Activated B cell treated with CpG ODN at 0.5 μM for 24 hours (primary cell): ENCODE results near the gene LRSAM1. TPM values are rescaled to one million over a fixed set of nuclear protein-coding genes. Genes with fewer than 3 reads are reported as not detected.
A peak's percentile ranks its signal among the peaks of the same experiment; 100 is the strongest.

Experiments used
- ATAC-seq: fragments of 200-7000 bp; cut with Tn5 transposase; one replicate; pipeline ENCODE4 v1.10.0; 2021; ENCODE audit warnings: low read depth, mild to moderate bottlenecking, moderate library complexity
- CTCF ChIA-PET: fragments of 350-600 bp; sonication (Branson Sonifier 250); formaldehyde crosslinking; loops from one replicate; lab custom pipeline; 2021; ENCODE audit warnings: antibody characterized with exemption; lab: Charles Lee
- POLR2A ChIA-PET: fragments of 350-600 bp; sonication (Branson Sonifier 250); formaldehyde crosslinking; loops from one replicate; lab custom pipeline; 2021; ENCODE audit warnings: antibody characterized with exemption; lab: Charles Lee
- DNase-seq: peaks from one replicate; pipeline ENCODE4 v3.0.0; 2022
- H3K27ac Mint-ChIP-seq: one replicate; pipeline ENCODE4 v1.8.0; 2020; ENCODE audit warnings: mixed read lengths
- H3K27me3 Mint-ChIP-seq: one replicate; pipeline ENCODE4 v1.8.0; 2021; ENCODE audit warnings: mixed read lengths
- H3K36me3 Mint-ChIP-seq: one replicate; pipeline ENCODE4 v1.8.0; 2021; ENCODE audit warnings: low read depth, mixed read lengths
- H3K4me1 Mint-ChIP-seq: one replicate; pipeline ENCODE4 v1.8.0; 2021; ENCODE audit warnings: mixed read lengths
- H3K4me3 Mint-ChIP-seq: one replicate; pipeline ENCODE4 v1.8.0; 2020; ENCODE audit warnings: mild to moderate bottlenecking, mixed read lengths
- H3K9me3 Mint-ChIP-seq: one replicate; pipeline ENCODE4 v1.8.0; 2020; ENCODE audit warnings: mixed read lengths
- intact Hi-C: fragments of 100-400 bp; cut with micrococcal nuclease; formaldehyde crosslinking; loops from one replicate; pipeline ENCODE4 v1.15.1; 2024
- total RNA-seq: library from RNA; stranded (reverse); gene quantifications from 2 replicates; pipeline ENCODE4 v1.2.3, GENCODE V29; 2022
- TF ChIP-seq, protein P1 (sequence below): fragments of 200-600 bp; IDR thresholded peaks from one replicate; pipeline ENCODE4 v1.8.0; 2022; ENCODE audit warnings: antibody characterized with exemption, mild to moderate bottlenecking

Gene LRSAM1
- total RNA-seq, 1 donor from 2014 or later, result 23.9 TPM

DNA sequence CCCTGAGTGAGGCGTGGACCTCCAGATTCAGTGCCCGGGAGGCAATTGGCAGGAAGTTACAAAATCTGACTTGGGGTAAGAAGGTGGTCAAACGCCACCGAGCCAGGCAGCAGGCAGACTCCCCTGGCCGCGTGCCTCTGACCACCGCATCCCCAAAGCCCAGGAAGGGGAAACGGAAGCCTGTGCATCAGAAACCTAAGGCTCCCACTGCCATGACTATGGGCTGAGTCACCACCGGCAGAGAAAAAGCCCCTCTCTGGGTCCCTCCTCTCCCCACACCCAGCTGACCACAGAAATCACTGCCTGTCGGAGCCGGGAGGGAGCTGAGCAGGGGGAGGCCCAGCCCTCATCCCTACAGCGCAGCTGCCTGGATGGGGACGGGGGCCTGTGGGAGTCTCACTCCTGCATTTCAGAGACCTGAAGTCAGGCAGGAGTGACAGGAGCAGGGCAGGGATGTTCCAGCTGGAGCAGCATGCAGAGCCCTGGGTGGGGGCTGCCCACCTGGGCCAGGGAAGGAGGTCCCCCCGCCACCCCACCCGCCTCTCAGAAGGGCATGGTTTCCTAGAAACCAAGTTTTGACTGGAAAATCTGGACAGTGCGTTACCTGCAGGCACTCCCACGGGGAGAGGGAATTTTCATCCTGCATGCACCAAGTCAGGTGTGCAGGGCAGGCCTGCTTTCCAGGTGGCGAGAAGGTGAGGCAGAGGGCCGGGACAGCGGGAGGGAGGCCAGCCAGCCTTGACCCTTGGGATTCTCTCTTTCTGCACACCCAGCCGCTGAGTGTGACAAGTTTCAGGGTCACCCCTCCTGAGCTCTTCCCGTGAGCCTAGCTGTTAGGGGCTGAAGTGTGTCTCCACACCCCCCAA, 68.2 kb downstream of the LRSAM1 start:
- peak; percentile 83 for ATAC-seq
- CTCF ChIA-PET, result interaction anchor here (1.0 kb wide), 1 partner anchor 15 kb away, joined by 3 read pairs; no protein-coding TSS in a partner anchor
- peaks cover 4% of the 10 kb centered on the region for H3K9me3 Mint-ChIP-seq
- no peak overlapping the region for H3K4me3 Mint-ChIP-seq
- H3K36me3 Mint-ChIP-seq, result no peaks in the 10 kb centered on the region
- TF ChIP-seq, protein P1, sequence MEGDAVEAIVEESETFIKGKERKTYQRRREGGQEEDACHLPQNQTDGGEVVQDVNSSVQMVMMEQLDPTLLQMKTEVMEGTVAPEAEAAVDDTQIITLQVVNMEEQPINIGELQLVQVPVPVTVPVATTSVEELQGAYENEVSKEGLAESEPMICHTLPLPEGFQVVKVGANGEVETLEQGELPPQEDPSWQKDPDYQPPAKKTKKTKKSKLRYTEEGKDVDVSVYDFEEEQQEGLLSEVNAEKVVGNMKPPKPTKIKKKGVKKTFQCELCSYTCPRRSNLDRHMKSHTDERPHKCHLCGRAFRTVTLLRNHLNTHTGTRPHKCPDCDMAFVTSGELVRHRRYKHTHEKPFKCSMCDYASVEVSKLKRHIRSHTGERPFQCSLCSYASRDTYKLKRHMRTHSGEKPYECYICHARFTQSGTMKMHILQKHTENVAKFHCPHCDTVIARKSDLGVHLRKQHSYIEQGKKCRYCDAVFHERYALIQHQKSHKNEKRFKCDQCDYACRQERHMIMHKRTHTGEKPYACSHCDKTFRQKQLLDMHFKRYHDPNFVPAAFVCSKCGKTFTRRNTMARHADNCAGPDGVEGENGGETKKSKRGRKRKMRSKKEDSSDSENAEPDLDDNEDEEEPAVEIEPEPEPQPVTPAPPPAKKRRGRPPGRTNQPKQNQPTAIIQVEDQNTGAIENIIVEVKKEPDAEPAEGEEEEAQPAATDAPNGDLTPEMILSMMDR, result no peak
- POLR2A ChIA-PET, result no interaction called here
- H3K27me3 Mint-ChIP-seq, result peaks cover 2% of the 10 kb centered on the region
- intact Hi-C loops, result no loop called here
- H3K27ac Mint-ChIP-seq, result no peak overlapping the region
- peaks cover 8% of the 10 kb centered on the region for H3K4me1 Mint-ChIP-seq
- no peak for DNase-seq

DNA sequence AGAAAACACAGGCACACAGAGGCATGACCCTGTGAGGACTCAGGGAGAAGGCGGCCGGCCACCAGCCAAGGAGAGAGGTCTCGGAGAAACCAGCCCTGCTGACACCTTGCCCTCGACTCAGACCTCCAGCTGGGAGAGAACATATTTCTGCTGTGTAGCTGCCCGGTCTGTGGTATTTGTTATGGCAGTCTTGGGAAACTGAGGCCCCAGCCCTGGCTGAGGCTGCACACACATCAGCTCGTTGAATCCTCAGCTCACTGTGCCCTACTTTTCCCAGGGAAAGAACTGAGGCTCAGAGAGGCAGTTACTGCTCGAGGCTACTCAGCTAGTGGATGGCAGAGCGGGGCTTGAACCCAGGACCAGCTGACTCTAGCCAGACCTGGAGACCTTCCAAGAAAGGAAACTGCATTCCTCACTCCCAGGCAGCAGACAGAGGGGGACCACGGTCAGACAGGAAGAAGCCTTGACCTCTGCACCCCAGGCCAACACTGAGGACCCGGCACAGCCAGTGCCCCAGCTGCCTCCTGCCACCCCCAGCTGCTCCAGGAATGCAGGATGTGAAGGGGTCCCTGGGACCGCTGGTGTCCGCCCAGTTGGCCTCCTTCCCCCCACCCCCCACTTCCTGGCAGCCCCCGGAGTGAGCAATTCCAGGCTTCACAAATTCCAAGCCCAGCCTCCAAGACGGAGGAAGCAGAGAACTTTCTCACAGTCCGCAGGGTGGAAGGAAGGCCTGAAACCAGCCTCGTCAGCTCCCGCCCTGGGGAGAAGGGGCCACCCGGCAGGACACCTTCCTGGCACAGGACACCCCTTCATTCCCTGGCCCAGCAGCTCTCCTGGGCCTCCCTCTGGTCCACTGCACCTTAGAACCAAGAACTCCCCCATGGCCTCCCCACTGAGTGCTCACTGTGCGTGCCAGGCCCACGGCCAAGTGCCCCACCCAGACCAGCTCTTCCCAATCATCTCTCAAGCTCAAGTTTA, 69.9 kb downstream of the LRSAM1 start:
- TF ChIP-seq, protein P1, result no peak
- no peak for DNase-seq
- no peaks in the 10 kb centered on the region for H3K36me3 Mint-ChIP-seq
- ChIA-PET CTCF (no interaction called here), POLR2A (no interaction called here)
- intact Hi-C loops, result no loop called here
- H3K27me3 Mint-ChIP-seq, result peaks cover 2% of the 10 kb centered on the region
- peaks cover 11% of the 10 kb centered on the region for H3K9me3 Mint-ChIP-seq
- no peak overlapping the region for H3K27ac Mint-ChIP-seq
- ATAC-seq, result no peak
- H3K4me3 Mint-ChIP-seq, result no peak overlapping the region
- peaks cover 8% of the 10 kb centered on the region for H3K4me1 Mint-ChIP-seq

DNA sequence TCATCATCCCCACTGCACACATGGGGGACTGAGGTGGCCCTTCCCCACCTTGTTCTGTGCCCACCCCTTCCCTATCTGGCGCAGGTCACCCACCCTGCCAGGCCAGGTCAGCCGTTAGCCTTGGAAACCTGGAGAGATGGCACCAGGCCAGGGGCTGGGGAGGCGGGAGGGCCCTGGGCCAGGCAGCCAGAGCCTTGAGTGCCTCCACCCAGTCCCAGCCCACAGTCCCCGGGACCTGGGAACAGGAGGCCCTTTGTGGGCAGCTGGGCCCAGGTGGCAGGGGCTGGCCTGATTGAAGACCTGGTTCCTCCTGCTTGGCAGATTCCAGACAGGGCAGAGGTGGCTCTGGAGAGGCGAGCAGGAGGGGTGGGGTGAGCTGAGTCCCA, 70.6 kb downstream of the LRSAM1 start:
- DNase-seq (no peak), ATAC-seq (no peak)
- Mint-ChIP-seq H3K4me1 (peaks cover 8% of the 10 kb centered on the region), H3K4me3 (no peak overlapping the region), H3K27me3 (peaks cover 2% of the 10 kb centered on the region), H3K9me3 (peaks cover 11% of the 10 kb centered on the region), H3K27ac (no peak overlapping the region), H3K36me3 (no peaks in the 10 kb centered on the region)
- ChIA-PET POLR2A (no interaction called here), CTCF (no interaction called here)
- TF ChIP-seq, protein P1, result no peak
- intact Hi-C loops, result no loop called here

DNA sequence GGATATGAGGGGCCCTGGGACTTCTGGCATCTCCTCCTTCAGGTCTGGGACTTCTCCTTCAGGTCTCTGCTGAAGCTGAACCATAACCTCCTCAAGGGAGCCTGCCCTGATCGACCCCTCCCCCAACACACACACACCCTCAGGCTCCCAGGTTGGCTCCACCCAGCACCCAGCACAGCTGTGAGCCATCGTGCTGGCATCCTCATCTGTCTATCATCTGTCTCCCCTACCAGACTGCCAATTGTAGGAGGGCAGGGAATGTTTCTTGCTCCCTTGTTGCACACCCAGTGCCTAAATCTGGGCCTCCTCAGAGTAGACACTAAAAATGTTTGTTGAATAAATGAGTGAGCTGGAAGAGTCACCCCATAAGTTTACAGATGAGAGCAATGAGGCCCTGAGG, 71.4 kb downstream of the LRSAM1 start:
- ChIA-PET POLR2A (no interaction called here), CTCF (no interaction called here)
- no peak overlapping the region for H3K27ac Mint-ChIP-seq
- H3K9me3 Mint-ChIP-seq, result peaks cover 11% of the 10 kb centered on the region
- H3K27me3 Mint-ChIP-seq, result peaks cover 2% of the 10 kb centered on the region
- H3K36me3 Mint-ChIP-seq, result no peaks in the 10 kb centered on the region
- TF ChIP-seq, protein P1, result no peak
- no peak overlapping the region for H3K4me3 Mint-ChIP-seq
- no peak for DNase-seq
- peaks cover 8% of the 10 kb centered on the region for H3K4me1 Mint-ChIP-seq
- intact Hi-C loops, result no loop called here
- no peak for ATAC-seq
